Psoas muscle (tissue), 8 donors: Measurements from ENCODE around the gene XXYLT1. TPM values are rescaled to one million over a fixed set of nuclear protein-coding genes. Genes with fewer than 3 reads are reported as not detected.
A peak's percentile ranks its signal among the peaks of the same experiment; 100 is the strongest.

Experiments
- ATAC-seq, 4 donors: fragments of 200-7000 bp; cut with Tn5 transposase; one replicate each; pipeline ENCODE4 v1.9.1; 2020; ENCODE audit warnings: moderate library complexity in 3 of 4, mild to moderate bottlenecking in 2 of 4
- DNase-seq, 2 donors: peaks; one replicate each; pipeline ENCODE4 v3.0.0-alpha.2; 2020
- H3K27ac ChIP-seq: fragments of 200-600 bp; one replicate; pipeline ENCODE4 v1.8.0; 2022
- H3K27me3 ChIP-seq, 3 donors: fragments of 200-600 bp in 1 of 3; one replicate each; pipeline versions ENCODE4 v1.6.1 to v1.8.0; 2013 to 2022; ENCODE audit warnings: low read length in 2 of 3, mild to moderate bottlenecking in 2 of 3, moderate library complexity in 1 of 3; ENCODE audit not compliant: insufficient read depth in 3 of 3
- H3K36me3 ChIP-seq, 2 donors: fragments of 200-600 bp in 1 of 2; one replicate each; pipeline versions ENCODE4 v1.6.1 to v1.8.0; 2013 to 2022; ENCODE audit warnings: low read depth in 1 of 2, mild to moderate bottlenecking in 1 of 2, moderate library complexity in 1 of 2; ENCODE audit not compliant: insufficient read depth in 1 of 2
- H3K4me1 ChIP-seq: fragments of 200-600 bp; one replicate; pipeline ENCODE4 v1.8.0; 2022
- H3K4me3 ChIP-seq: fragments of 200-600 bp; one replicate; pipeline ENCODE4 v1.8.0; 2022; ENCODE audit warnings: mild to moderate bottlenecking
- H3K9me3 ChIP-seq: fragments of 200-600 bp; one replicate; pipeline ENCODE4 v1.8.0; 2022
- CTCF ChIP-seq: fragments of 200-600 bp; IDR thresholded peaks from one replicate; pipeline ENCODE4 v1.8.0; 2022; ENCODE audit warnings: antibody characterized with exemption
- WGBS, 3 donors: extraction: QIAGEN DNeasy Blood & Tissue Kit; methylation state at CpG; one replicate each; pipeline versions ENCODE4 v1.1.6 to v1.1.7; 2013; 5-methylcytosine and 5-hydroxymethylcytosine counted together
- intact Hi-C, 2 donors: fragments of 100-400 bp; cut with DNase I; formaldehyde crosslinking; loops; one replicate each; pipeline versions ENCODE4 v1.11.0 to v1.14.2; 2022
- polyA plus RNA-seq, 3 donors: library from polyadenylated mRNA; stranded (reverse); fragments of 200-250 nt; gene quantifications; one replicate each; pipeline ENCODE4 v1.2.3, GENCODE V29; 2013
- total RNA-seq, 4 donors: library from RNA; stranded (reverse); fragmentation: NEBNext Ultra II Directional in 2 of 4; extraction: Animal tissue kit (Norgen Biotek cat#: 25700) in 2 of 4; gene quantifications; one replicate each; pipeline versions ENCODE4 v1.2.1 to v1.2.4, GENCODE V29; 2021 to 2023
- donor health status: healthy with polysubstance abuse.
- donor health status: DM: no; HTN: no; CAD: no; lungs with moderate emphysema.
- donor health status: Bipolar disorder and iron deficiency.
- donor health status: healthy.
- donor health status: DM: yes; HTN: yes; CAD: no.
- donor health status: DM: no; HTN: no; CAD: no.
- donor health status: DM: no; HTN: no; CAD: no.
- donor health status: DM: yes; HTN: yes; CAD: no.

Gene XXYLT1
- total and polyA plus RNA-seq, 7 donors: 0.86 to 3.5 (median 1.8) TPM

- WGBS, 3 donors: 31 to 48% (median 34%) methylated on average over 1 of the region's 1 CpG
- intact Hi-C loops: loop anchor here in 1 of 2 donors (5.0 kb wide), 1 partner anchor 248 kb away; no protein-coding TSS in a partner anchor
- no peaks in the 10 kb centered on the region for H3K27me3 ChIP-seq
Observed at GRCh38 chr3:195274259-195274966, 3.5 kb upstream of the XXYLT1 start.

GRCh38 chr3:195271410-195272243 lies 668 bp upstream of the XXYLT1 start:
- WGBS, 3 donors: 1 to 2% (median 2%) methylated on average over 30 of the region's 30 CpGs
- intact Hi-C loops: loop anchor here (2.0 to 5.0 kb wide), 3 partner anchors 171 to 251 kb away; partner anchors contain the start of gene ACAP2 (in 1 of the 2)
- no peaks in the 10 kb centered on the region for H3K9me3 ChIP-seq
- peaks cover 12% of the 10 kb centered on the region for H3K4me1 ChIP-seq
- ATAC-seq: peak; percentile 68 to 85 (median 81)
- H3K27ac ChIP-seq: peak overlapping the region; percentile 83
- H3K4me3 ChIP-seq: peak overlapping the region; percentile 83
- peak; percentile 87 to 91 for DNase-seq
- TF ChIP-seq CTCF: peak; percentile 80
- H3K27me3 ChIP-seq: no peaks in the 10 kb centered on the region
- peaks cover 0 to under 1% of the 10 kb centered on the region in 2 donors for H3K36me3 ChIP-seq

More at GRCh38 chr3:195274259-195274966, 3.5 kb upstream of the XXYLT1 start:
- Histone ChIP-seq H3K4me3 (no peak overlapping the region), H3K4me1 (peaks cover 7% of the 10 kb centered on the region), H3K27ac (no peak overlapping the region), H3K9me3 (no peaks in the 10 kb centered on the region), H3K36me3 (peaks cover 0 to 18% of the 10 kb centered on the region in 2 donors)
- TF ChIP-seq CTCF: no peak
- no peak for DNase-seq
- no peak for ATAC-seq

DNA sequence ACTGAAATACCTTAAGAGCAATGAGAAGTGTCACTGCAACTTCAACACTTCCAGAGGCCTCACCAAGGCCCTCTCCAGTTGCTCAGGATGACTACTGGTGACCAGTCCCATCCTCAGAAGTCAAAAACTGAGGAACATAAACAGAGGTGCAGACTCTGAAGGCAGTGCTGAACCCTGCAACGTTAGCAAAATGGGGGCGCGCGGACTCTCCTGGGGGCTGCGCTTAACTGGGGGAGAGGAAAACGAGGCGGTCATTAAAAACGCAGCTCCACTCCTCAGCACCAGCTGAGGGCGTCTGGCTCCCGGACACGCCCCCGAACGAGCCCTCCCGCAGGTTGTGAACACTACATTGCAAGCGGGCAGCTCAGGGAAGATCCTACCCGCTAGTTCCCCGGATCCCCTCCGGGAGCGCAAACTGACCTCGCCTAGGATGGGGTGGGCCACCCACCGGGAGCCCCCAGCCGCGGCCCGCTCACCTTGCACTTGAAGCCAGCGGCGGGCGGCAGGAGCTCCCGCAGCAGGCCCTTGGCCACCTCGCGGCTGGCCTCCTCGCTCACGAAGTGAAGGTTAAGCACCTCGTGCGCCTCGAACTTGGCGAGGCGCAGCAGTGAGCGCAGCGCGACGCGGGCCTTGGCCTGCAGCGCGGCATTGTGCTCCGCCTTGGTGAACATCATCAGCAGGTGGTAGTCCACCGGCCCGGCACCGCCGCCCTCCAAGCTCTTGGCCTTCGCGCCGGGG lies 711 bp downstream of the XXYLT1 start:
- Histone ChIP-seq H3K4me3 (peak overlapping the region; percentile 83), H3K27me3 (no peaks in the 10 kb centered on the region), H3K27ac (peak overlapping the region; percentile 83), H3K4me1 (peaks cover 12% of the 10 kb centered on the region), H3K9me3 (no peaks in the 10 kb centered on the region), H3K36me3 (peaks cover 0 to 4% of the 10 kb centered on the region in 2 donors)
- DNase-seq: peak; percentile 40 to 70
- TF ChIP-seq CTCF: no peak
- 0 to 2% (median 1%) methylated on average over 48 to 52 of the region's 52 CpGs for WGBS, 3 donors
- intact Hi-C loops: loop anchor here (2.0 to 5.0 kb wide), 3 partner anchors 173 to 252 kb away; partner anchors contain the start of gene ACAP2 (in 1 of the 2)
- peak; percentile 11 to 28 (median 20) for ATAC-seq

DNA sequence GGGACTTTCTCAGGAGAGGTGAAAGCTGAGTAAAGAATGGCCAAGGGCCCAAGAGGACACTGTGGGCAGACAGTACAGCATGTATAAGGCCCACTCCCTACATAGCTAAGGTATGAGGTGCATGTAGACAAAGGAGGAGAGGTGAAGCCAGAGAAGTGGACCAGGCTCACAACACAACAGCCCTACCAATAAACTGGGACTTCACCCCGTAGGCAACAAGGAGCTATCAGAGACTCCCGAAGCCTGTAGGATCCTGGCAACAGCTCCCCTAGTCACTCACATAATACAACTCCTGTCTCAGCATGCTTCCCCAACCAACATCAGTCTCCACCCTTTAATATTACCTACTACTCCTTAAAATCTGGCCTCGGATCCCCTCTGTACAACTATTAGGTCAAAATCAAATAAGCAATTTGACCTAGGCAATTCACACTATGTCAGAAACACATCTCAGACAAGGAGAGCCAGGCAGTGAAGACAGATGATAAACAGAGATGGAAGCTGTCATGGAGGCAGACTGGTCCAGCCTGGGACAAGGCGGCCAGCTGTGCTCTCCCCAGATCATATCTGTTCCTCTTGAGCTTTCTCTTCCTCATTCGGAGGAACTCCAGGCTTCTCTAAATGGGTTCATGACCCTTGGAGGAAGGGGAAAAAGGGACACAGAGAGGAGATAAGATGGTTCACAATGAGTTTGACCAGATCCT lies 1.4 kb downstream of the XXYLT1 start:
- Histone ChIP-seq H3K36me3 (peaks cover 0 to 4% of the 10 kb centered on the region in 2 donors), H3K9me3 (no peaks in the 10 kb centered on the region), H3K27me3 (no peaks in the 10 kb centered on the region), H3K4me3 (peak overlapping the region; percentile 83), H3K4me1 (peaks cover 12% of the 10 kb centered on the region), H3K27ac (no peak overlapping the region)
- ATAC-seq: no peak
- intact Hi-C loops: loop anchor here (2.0 to 5.0 kb wide), 3 partner anchors 173 to 253 kb away; partner anchors contain the start of gene ACAP2 (in 1 of the 2)
- 75 to 89% (median 77%) methylated on average over 5 of the region's 5 CpGs for WGBS, 3 donors
- TF ChIP-seq CTCF: no peak
- DNase-seq: no peak
